ENCODE measurements around the gene PHF23.

PHF23 gene

DNA sequence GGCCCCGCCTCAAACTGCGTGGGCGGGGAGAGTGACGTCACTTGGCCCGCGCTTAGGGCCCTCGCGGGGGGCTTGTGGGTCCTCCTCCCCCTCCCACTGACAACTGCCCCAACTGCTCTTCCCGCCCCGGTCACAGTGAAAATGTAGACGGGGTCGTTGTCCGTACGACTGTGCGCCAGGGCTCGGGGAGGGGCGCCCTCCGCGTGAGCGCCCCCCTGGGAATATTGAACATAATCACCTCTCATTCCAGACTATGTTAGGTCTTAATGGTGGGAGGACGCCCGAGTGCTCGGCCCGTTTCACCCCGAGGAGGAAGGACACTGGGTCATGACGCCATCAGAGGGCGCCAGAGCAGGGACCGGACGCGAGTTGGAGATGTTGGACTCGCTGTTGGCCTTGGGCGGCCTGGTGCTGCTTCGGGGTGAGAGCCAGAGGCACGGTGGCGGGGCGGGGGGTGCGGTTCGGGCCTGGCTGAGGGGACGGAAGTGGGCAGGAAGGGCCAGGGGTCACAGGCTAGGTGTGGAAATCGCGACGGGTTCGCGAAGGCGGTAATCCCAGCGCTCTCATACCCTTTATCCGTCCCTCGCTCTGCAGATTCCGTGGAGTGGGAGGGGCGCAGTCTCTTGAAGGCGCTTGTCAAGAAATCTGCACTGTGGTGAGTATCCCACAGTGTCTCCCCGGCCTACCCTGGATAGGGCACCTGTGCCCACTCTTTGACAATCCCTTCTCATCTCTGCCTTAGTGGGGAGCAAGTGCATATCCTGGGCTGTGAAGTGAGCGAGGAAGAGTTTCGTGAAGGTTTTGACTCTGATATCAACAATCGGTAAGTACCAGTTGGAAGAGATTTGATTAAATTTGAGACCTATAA is 13.2 kb upstream of the PHF23 start, which contains the start of gene ELP5:
Gene ELP5, plus strand, starts transcription at position 40 of the 868 bp plus-strand sequence. Its CDS starts 336 bp downstream, at position 376.
- Histone ChIP-seq H3K14ac (ENCODE audit: low read length) (no peak within 1 kb of the TSS), H3K9me3 (replicated peaks in 1 of 2; ENCODE audit: control insufficient read depth in 2 of 2, insufficient read depth in 1 of 2, low read depth in 1 of 2, low read length in 2 of 2) (no peaks in the 10 kb centered on the region), H3K4me3 (ENCODE audit: low read length in 2 of 2) (peak within 1 kb of the TSS; percentile 64 to 85), H2BK12ac (ENCODE audit: low read length) (no peak within 1 kb of the TSS), H2BK5ac (ENCODE audit: low read length) (peak within 1 kb of the TSS; percentile 90), H3K36me3 (replicated peaks in 1 of 2; ENCODE audit: control insufficient read depth in 2 of 2, insufficient read depth in 2 of 2, low read length in 2 of 2) (peaks cover 13 to 51% of the 10 kb centered on the region in 2 donors), H3K4ac (ENCODE audit: low read length) (no peak within 1 kb of the TSS), H3K4me2 (ENCODE audit: insufficient read depth, low read length, poor library complexity, severe bottlenecking) (peak within 1 kb of the TSS; percentile 92), H2BK120ac (ENCODE audit: low read depth, low read length) (no peak within 1 kb of the TSS), H2AK5ac (ENCODE audit: low read depth, low read length) (peak within 1 kb of the TSS; percentile 4), H4K91ac (ENCODE audit: low read depth, low read length, poor library complexity) (no peak within 1 kb of the TSS), H3K79me1 (ENCODE audit: low read depth, low read length) (peaks cover 16% of the 10 kb centered on the region), H2BK15ac (ENCODE audit: low read length) (peak within 1 kb of the TSS; percentile 3), H3K9ac (ENCODE audit: low read depth, low read length, poor library complexity) (peak within 1 kb of the TSS; percentile 97), H3K23ac (ENCODE audit: low read depth, low read length, poor library complexity) (peak within 1 kb of the TSS; percentile 94), H2AFZ (ENCODE audit: low read length) (peak within 1 kb of the TSS; percentile 90), H3K27ac (replicated peaks; ENCODE audit: low read length) (peak within 1 kb of the TSS; percentile 99), H3K4me1 (ENCODE audit: control insufficient read depth in 2 of 2, insufficient read depth in 1 of 2, low read depth in 1 of 2, low read length in 2 of 2) (peaks cover 11 to 13% of the 10 kb centered on the region in 2 donors), H4K8ac (ENCODE audit: low read depth, low read length) (no peak within 1 kb of the TSS), H3K27me3 (ENCODE audit: control insufficient read depth in 3 of 3, insufficient read depth in 3 of 3, low read depth in 1 of 3, low read length in 3 of 3) (no peaks in the 10 kb centered on the region), H3K18ac (ENCODE audit: low read length) (peak within 1 kb of the TSS; percentile 99)
- DNase-seq (ENCODE audit: low spot score), result peak; percentile 99
- no CpG with 5 or more reads among the region's 55 CpGs for WGBS, 2 donors (ENCODE audit: extremely low coverage in 2 of 2, insufficient read length in 2 of 2, insufficient replicate concordance in 1 of 2)

DNA sequence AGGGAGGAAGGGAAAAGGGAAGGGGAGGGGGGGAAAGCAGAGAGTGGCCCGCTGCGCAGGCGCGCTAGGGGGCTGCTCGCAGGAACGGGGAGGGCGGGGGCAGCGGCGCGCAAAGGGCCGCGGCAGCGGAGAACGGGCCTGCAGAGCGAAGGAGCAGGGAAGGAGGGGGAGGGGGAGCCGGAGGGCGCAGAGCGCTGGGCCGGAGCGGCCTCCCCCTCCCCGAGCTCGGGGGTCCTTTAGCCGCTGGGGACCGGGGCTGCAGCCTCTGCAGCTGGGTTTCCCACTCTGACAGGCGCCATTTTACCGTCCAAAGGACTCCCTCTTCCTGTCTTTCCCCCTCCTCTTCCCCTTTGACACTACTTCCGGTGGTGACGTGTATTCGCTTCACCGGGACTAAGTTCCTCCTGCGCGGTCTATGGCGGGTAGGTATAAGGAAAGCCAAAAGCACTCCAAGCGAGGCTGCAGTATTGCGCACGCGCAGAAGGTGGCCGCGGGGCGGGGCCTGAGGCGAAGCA is 12.5 kb upstream of the PHF23 start, which contains the start of gene CTDNEP1:
Gene CTDNEP1, minus strand, starts transcription at position 74 of the 515 bp plus-strand sequence. CDS start 438 bp downstream, outside the sequence.
- Histone ChIP-seq H3K4me3 (ENCODE audit: low read length in 2 of 2) (peak within 1 kb of the TSS; percentile 64 to 85), H2AK5ac (ENCODE audit: low read depth, low read length) (peak within 1 kb of the TSS; percentile 4), H3K14ac (ENCODE audit: low read length) (no peak within 1 kb of the TSS), H2BK5ac (ENCODE audit: low read length) (peak within 1 kb of the TSS; percentile 90), H3K4me2 (ENCODE audit: insufficient read depth, low read length, poor library complexity, severe bottlenecking) (peak within 1 kb of the TSS; percentile 92), H2BK120ac (ENCODE audit: low read depth, low read length) (no peak within 1 kb of the TSS), H3K27me3 (ENCODE audit: control insufficient read depth in 3 of 3, insufficient read depth in 3 of 3, low read depth in 1 of 3, low read length in 3 of 3) (no peaks in the 10 kb centered on the region), H3K9me3 (replicated peaks in 1 of 2; ENCODE audit: control insufficient read depth in 2 of 2, insufficient read depth in 1 of 2, low read depth in 1 of 2, low read length in 2 of 2) (no peaks in the 10 kb centered on the region), H2BK12ac (ENCODE audit: low read length) (no peak within 1 kb of the TSS), H3K79me1 (ENCODE audit: low read depth, low read length) (peaks cover 17% of the 10 kb centered on the region), H3K27ac (replicated peaks; ENCODE audit: low read length) (peak within 1 kb of the TSS; percentile 99), H3K9ac (ENCODE audit: low read depth, low read length, poor library complexity) (peak within 1 kb of the TSS; percentile 97), H2AFZ (ENCODE audit: low read length) (peak within 1 kb of the TSS; percentile 90), H3K23ac (ENCODE audit: low read depth, low read length, poor library complexity) (peak within 1 kb of the TSS; percentile 94), H4K8ac (ENCODE audit: low read depth, low read length) (no peak within 1 kb of the TSS), H3K4me1 (ENCODE audit: control insufficient read depth in 2 of 2, insufficient read depth in 1 of 2, low read depth in 1 of 2, low read length in 2 of 2) (peaks cover 11 to 13% of the 10 kb centered on the region in 2 donors), H2BK15ac (ENCODE audit: low read length) (peak within 1 kb of the TSS; percentile 3), H3K18ac (ENCODE audit: low read length) (peak within 1 kb of the TSS; percentile 99), H3K36me3 (replicated peaks in 1 of 2; ENCODE audit: control insufficient read depth in 2 of 2, insufficient read depth in 2 of 2, low read length in 2 of 2) (peaks cover 14 to 52% of the 10 kb centered on the region in 2 donors), H4K91ac (ENCODE audit: low read depth, low read length, poor library complexity) (no peak within 1 kb of the TSS), H3K4ac (ENCODE audit: low read length) (no peak within 1 kb of the TSS)
- no CpG with 5 or more reads among the region's 41 CpGs for WGBS, 2 donors (ENCODE audit: extremely low coverage in 2 of 2, insufficient read length in 2 of 2, insufficient replicate concordance in 1 of 2)
- DNase-seq (ENCODE audit: low spot score), result no peak

- DNase-seq (ENCODE audit: low spot score), result no peak
- H3K27ac ChIP-seq (replicated peaks; ENCODE audit: low read length), result peak overlapping the region; percentile 99
- peak overlapping the region; percentile 92 for H3K4me2 ChIP-seq (ENCODE audit: insufficient read depth, low read length, poor library complexity, severe bottlenecking)
- no peaks in the 10 kb centered on the region for H3K27me3 ChIP-seq (ENCODE audit: control insufficient read depth in 3 of 3, insufficient read depth in 3 of 3, low read depth in 1 of 3, low read length in 3 of 3)
- peak overlapping the region; percentile 37 for H3K23ac ChIP-seq (ENCODE audit: low read depth, low read length, poor library complexity)
- no peak overlapping the region for H2AK5ac ChIP-seq (ENCODE audit: low read depth, low read length)
- peak overlapping the region; percentile 97 for H3K9ac ChIP-seq (ENCODE audit: low read depth, low read length, poor library complexity)
- H3K4me1 ChIP-seq (ENCODE audit: control insufficient read depth in 2 of 2, insufficient read depth in 1 of 2, low read depth in 1 of 2, low read length in 2 of 2), result peaks cover 11 to 13% of the 10 kb centered on the region in 2 donors
- H2BK120ac ChIP-seq (ENCODE audit: low read depth, low read length), result no peak overlapping the region
- no peaks in the 10 kb centered on the region for H3K9me3 ChIP-seq (replicated peaks in 1 of 2; ENCODE audit: control insufficient read depth in 2 of 2, insufficient read depth in 1 of 2, low read depth in 1 of 2, low read length in 2 of 2)
- no peak overlapping the region for H2BK15ac ChIP-seq (ENCODE audit: low read length)
- peak overlapping the region; percentile 93 for H3K18ac ChIP-seq (ENCODE audit: low read length)
- H3K14ac ChIP-seq (ENCODE audit: low read length), result no peak overlapping the region
- no CpG with 5 or more reads among the region's 55 CpGs for WGBS, 2 donors (ENCODE audit: extremely low coverage in 2 of 2, insufficient read length in 2 of 2, insufficient replicate concordance in 1 of 2)
- H2BK12ac ChIP-seq (ENCODE audit: low read length), result no peak overlapping the region
- peak overlapping the region; percentile 90 for H2BK5ac ChIP-seq (ENCODE audit: low read length)
- H3K36me3 ChIP-seq (replicated peaks in 1 of 2; ENCODE audit: control insufficient read depth in 2 of 2, insufficient read depth in 2 of 2, low read length in 2 of 2), result peaks cover 16 to 52% of the 10 kb centered on the region in 2 donors
- H4K8ac ChIP-seq (ENCODE audit: low read depth, low read length), result no peak overlapping the region
- peaks cover 15% of the 10 kb centered on the region for H3K79me1 ChIP-seq (ENCODE audit: low read depth, low read length)
- peak overlapping the region; percentile 90 for H2AFZ ChIP-seq (ENCODE audit: low read length)
- no peak overlapping the region for H3K4ac ChIP-seq (ENCODE audit: low read length)
- peak overlapping the region; percentile 64 to 85 for H3K4me3 ChIP-seq (ENCODE audit: low read length in 2 of 2)
- no peak overlapping the region for H4K91ac ChIP-seq (ENCODE audit: low read depth, low read length, poor library complexity)
Observed at GRCh38 chr17:7250695-7251627, 11.7 kb upstream of the PHF23 start.

Data from neuronal stem cell (in vitro differentiated cells).